HG03460 (cell line): ENCODE measurements around the gene HNRNPA3.
"Not testable (repeated sequence)": the region's sequence is repeated elsewhere in the genome, so short reads cannot be mapped to it uniquely, and the experiment has no call there.

Experiments used
- ATAC-seq: cut with Tn5 transposase; IDR thresholded peaks from one replicate; pipeline ENCODE4 v1.9.1; 2021; ENCODE audit not compliant: unreplicated experiment

HNRNPA3 gene

GRCh38 chr2:177212106-177212890 lies at the start of gene HNRNPA3:
TSS of gene HNRNPA3 (plus strand) at chr2:177212794. CDS start at chr2:177212800, 6 bp downstream.
- peak; percentile 89 for ATAC-seq

GRCh38 chr2:177164131-177164530 lies 48.5 kb upstream of the HNRNPA3 start:
- ATAC-seq, result no peak

GRCh38 chr2:177164584-177165052 lies 48.0 kb upstream of the HNRNPA3 start:
- ATAC-seq, result peak; percentile 50

GRCh38 chr2:177165061-177165583 lies 47.5 kb upstream of the HNRNPA3 start:
- ATAC-seq, result no peak

GRCh38 chr2:177165721-177166711 lies 46.6 kb upstream of the HNRNPA3 start:
- ATAC-seq, result peak; percentile 43

GRCh38 chr2:177169810-177170514 lies 42.6 kb upstream of the HNRNPA3 start:
- ATAC-seq, result peak; percentile 58

- no peak for ATAC-seq
Measured at GRCh38 chr2:177171418-177171865, 41.2 kb upstream of the HNRNPA3 start.

GRCh38 chr2:177172034-177172880 lies 40.3 kb upstream of the HNRNPA3 start:
- no peak for ATAC-seq

GRCh38 chr2:177174486-177174885 lies 38.1 kb upstream of the HNRNPA3 start:
- ATAC-seq, result no peak

- no peak for ATAC-seq
Measured at GRCh38 chr2:177175917-177176668, 36.5 kb upstream of the HNRNPA3 start.

- no peak for ATAC-seq
Measured at GRCh38 chr2:177178797-177179196, 33.8 kb upstream of the HNRNPA3 start.

GRCh38 chr2:177179227-177179626 lies 33.4 kb upstream of the HNRNPA3 start:
- no peak for ATAC-seq

GRCh38 chr2:177179671-177180070 lies 32.9 kb upstream of the HNRNPA3 start:
- not testable (repeated sequence) for ATAC-seq

- no peak for ATAC-seq
Measured at GRCh38 chr2:177180269-177181000, 32.2 kb upstream of the HNRNPA3 start.

GRCh38 chr2:177183860-177184259 lies 28.7 kb upstream of the HNRNPA3 start:
- ATAC-seq, result no peak

GRCh38 chr2:177184606-177185005 lies 28.0 kb upstream of the HNRNPA3 start:
- no peak for ATAC-seq

GRCh38 chr2:177186038-177186437 lies 26.6 kb upstream of the HNRNPA3 start:
- not testable (repeated sequence) for ATAC-seq

GRCh38 chr2:177187631-177188312 lies 24.8 kb upstream of the HNRNPA3 start:
- no peak for ATAC-seq
